ENCODE results near the gene REM2. TPM values are rescaled to one million over a fixed set of nuclear protein-coding genes. Genes with fewer than 3 reads are reported as not detected.

Gene REM2
- total RNA-seq, 2 donors from 2014 or later, result 0.77 to 1.2 TPM

DNA sequence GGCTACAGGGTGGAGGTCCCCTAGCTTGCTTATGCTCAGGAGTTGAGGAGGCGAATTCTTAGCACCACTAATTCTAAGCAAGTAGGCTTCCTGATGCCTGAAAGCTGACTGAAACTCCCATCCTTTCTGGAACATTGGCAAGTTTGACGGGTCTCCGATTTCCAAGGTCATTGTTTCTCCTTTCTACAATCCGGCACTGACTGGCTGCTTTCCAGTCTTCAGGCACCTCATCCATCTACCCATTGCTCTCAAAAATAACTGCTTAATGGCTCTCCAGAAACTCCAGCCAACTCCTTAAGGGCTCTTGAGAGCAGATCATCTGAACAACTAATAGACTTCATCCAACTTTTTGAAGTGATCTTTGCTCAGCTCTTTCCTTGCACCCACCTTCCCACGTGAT lies 13.3 kb downstream of the REM2 start:
- Histone ChIP-seq H3K27ac (ENCODE audit: low read depth, low read length) (no peak overlapping the region), H3K9me3 (ENCODE audit: control insufficient read depth, low read length) (no peaks in the 10 kb centered on the region), H3K4me1 (ENCODE audit: control insufficient read depth, insufficient read depth, low read length) (peaks cover 10% of the 10 kb centered on the region), H3K9ac (ENCODE audit: extremely low read depth, low read length, poor library complexity, severe bottlenecking) (no peak overlapping the region), H3K27me3 (ENCODE audit: control insufficient read depth, insufficient read depth, low read length, poor library complexity, severe bottlenecking) (no peaks in the 10 kb centered on the region), H3K36me3 (ENCODE audit: control insufficient read depth, insufficient read depth, low read length) (peaks cover 28% of the 10 kb centered on the region), H3K4me3 (ENCODE audit: low read length) (no peak overlapping the region)
- no peak for DNase-seq
- H3K4me1 Mint-ChIP-seq, result peaks cover 5% of the 10 kb centered on the region
- WGBS, 2 experiments (ENCODE audit: insufficient coverage in 1 of 2, insufficient read length in 1 of 2), result 95 to 98% methylated on average over 5 of the region's 5 CpGs
- H3K9me3 Mint-ChIP-seq, result no peaks in the 10 kb centered on the region
- no peak for TF ChIP-seq CTCF (conservative IDR thresholded peaks at IDR 0.05)
- no peak overlapping the region for H3K27ac Mint-ChIP-seq
- H3K36me3 Mint-ChIP-seq (ENCODE audit: low read depth), result peaks cover 10% of the 10 kb centered on the region
- H3K4me3 Mint-ChIP-seq, result no peak overlapping the region
- H3K27me3 Mint-ChIP-seq (ENCODE audit: insufficient read depth), result peaks cover 24% of the 10 kb centered on the region

GRCh38 chr14:22896760-22897159 lies 13.7 kb downstream of the REM2 start:
- no peak overlapping the region for H3K9ac ChIP-seq (ENCODE audit: extremely low read depth, low read length, poor library complexity, severe bottlenecking)
- Mint-ChIP-seq H3K4me3 (no peak overlapping the region), H3K9me3 (no peaks in the 10 kb centered on the region), H3K4me1 (peaks cover 5% of the 10 kb centered on the region), H3K27me3 (ENCODE audit: insufficient read depth) (peaks cover 24% of the 10 kb centered on the region), H3K36me3 (ENCODE audit: low read depth) (peaks cover 14% of the 10 kb centered on the region), H3K27ac (no peak overlapping the region)
- 89 to 96% methylated on average over 3 of the region's 3 CpGs for WGBS, 2 experiments (ENCODE audit: insufficient coverage in 1 of 2, insufficient read length in 1 of 2)
- no peak for TF ChIP-seq CTCF (conservative IDR thresholded peaks at IDR 0.05)
- peaks cover 10% of the 10 kb centered on the region for H3K4me1 ChIP-seq (ENCODE audit: control insufficient read depth, insufficient read depth, low read length)
- no peaks in the 10 kb centered on the region for H3K9me3 ChIP-seq (ENCODE audit: control insufficient read depth, low read length)
- no peaks in the 10 kb centered on the region for H3K27me3 ChIP-seq (ENCODE audit: control insufficient read depth, insufficient read depth, low read length, poor library complexity, severe bottlenecking)
- no peak overlapping the region for H3K4me3 ChIP-seq (ENCODE audit: low read length)
- H3K27ac ChIP-seq (ENCODE audit: low read depth, low read length), result no peak overlapping the region
- peak; percentile 41 for DNase-seq
- H3K36me3 ChIP-seq (ENCODE audit: control insufficient read depth, insufficient read depth, low read length), result peaks cover 31% of the 10 kb centered on the region

DNA sequence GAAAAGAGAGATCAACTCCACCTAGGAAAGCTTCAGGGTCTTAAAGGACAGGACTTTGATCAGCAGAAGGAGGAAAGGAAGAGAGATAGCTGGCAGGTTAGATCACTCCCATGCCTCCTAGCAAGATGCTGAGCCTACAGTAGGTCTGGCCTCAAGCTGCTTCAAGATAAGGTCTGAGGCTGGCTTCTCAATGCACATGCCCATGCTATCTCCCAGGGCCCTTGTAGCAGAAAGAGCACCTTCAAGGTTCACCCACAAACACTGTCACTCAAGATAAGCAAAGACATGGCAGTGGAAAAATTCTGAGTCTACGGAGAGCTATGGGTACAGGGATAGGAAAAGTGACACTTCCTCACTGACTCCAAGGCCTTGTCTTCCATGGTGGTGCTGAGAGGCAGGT lies 14.3 kb downstream of the REM2 start:
- TF ChIP-seq CTCF (conservative IDR thresholded peaks at IDR 0.05), result no peak
- H3K4me1 Mint-ChIP-seq, result peaks cover 5% of the 10 kb centered on the region

More for the DNA sequence above, 14.3 kb downstream of the REM2 start:
- Mint-ChIP-seq H3K4me3 (no peak overlapping the region), H3K27me3 (ENCODE audit: insufficient read depth) (peaks cover 24% of the 10 kb centered on the region), H3K27ac (no peak overlapping the region), H3K36me3 (ENCODE audit: low read depth) (peaks cover 20% of the 10 kb centered on the region), H3K9me3 (no peaks in the 10 kb centered on the region)
- DNase-seq, result peak; percentile 36
- Histone ChIP-seq H3K4me3 (ENCODE audit: low read length) (no peak overlapping the region), H3K27ac (ENCODE audit: low read depth, low read length) (no peak overlapping the region), H3K36me3 (ENCODE audit: control insufficient read depth, insufficient read depth, low read length) (peaks cover 35% of the 10 kb centered on the region), H3K27me3 (ENCODE audit: control insufficient read depth, insufficient read depth, low read length, poor library complexity, severe bottlenecking) (no peaks in the 10 kb centered on the region), H3K9ac (ENCODE audit: extremely low read depth, low read length, poor library complexity, severe bottlenecking) (no peak overlapping the region), H3K4me1 (ENCODE audit: control insufficient read depth, insufficient read depth, low read length) (peaks cover 10% of the 10 kb centered on the region), H3K9me3 (ENCODE audit: control insufficient read depth, low read length) (no peaks in the 10 kb centered on the region)
- 60 to 94% methylated on average over 1 of the region's 1 CpG for WGBS, 2 experiments (ENCODE audit: insufficient coverage in 1 of 2, insufficient read length in 1 of 2)
